GM21825 (cell line): ENCODE measurements around the gene MTF2.

Source experiments
- ATAC-seq: cut with Tn5 transposase; IDR thresholded peaks from one replicate; pipeline ENCODE4 v1.9.1; 2021; ENCODE audit warnings: mild to moderate bottlenecking, moderate library complexity; ENCODE audit not compliant: unreplicated experiment

Gene MTF2

DNA sequence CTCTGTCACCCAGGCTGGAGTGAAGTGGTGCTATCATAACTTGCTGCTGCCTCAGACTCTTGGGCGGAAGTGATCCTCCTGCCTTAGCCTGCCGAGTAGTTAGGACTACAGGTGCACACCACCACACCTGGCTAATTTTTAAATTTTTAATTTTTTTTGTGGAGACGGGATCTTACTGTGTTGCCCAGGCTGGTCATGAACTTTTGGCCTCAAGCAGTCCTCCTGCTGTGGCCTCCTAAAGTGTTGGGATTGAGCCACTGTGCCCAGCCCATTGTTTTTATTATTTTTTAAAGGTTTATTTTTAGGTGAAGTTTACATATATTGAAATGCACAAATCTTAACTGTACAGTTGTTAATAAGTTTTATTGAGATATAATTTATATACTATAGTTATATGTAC is 3.2 kb downstream of the MTF2 start:
- no peak for ATAC-seq

DNA sequence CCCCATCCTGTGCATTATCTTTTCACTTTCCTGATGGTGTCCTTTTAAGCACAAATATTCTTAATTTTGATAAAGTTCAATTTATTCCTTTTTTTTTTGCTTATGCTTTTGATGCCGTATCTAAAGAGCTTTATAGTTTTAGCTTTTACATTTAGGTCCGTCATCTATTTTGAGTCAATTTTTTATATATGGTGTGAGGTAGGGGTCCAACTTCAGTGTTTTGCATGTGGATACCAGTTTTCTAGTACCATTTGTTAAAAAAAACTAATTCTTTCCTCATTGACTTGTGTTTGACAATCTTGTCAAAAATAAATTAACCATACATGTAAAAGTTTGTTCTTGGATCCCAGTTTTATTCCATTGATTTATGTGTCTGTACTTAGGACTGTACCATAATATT is 4.9 kb downstream of the MTF2 start:
- ATAC-seq = no peak

DNA sequence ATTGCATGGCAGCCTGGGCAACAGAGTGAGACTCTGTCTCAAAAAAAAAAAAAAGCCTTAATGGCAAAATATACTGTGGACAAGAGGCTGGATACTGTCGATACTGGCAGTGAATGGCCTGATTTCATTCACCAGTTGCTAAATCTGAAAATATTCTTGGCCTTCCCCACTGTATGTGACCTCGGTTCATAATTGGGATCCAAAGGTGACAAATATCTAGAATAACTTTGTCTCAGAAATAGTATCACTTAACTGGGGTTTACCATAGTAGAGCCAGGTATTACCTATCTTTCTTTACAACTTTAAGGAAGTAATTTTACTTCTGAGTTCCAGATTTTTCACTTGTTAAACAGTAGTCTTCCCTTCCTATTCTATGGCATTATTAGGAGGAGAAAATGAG is 8.4 kb downstream of the MTF2 start:
- peak; percentile 47 for ATAC-seq

DNA sequence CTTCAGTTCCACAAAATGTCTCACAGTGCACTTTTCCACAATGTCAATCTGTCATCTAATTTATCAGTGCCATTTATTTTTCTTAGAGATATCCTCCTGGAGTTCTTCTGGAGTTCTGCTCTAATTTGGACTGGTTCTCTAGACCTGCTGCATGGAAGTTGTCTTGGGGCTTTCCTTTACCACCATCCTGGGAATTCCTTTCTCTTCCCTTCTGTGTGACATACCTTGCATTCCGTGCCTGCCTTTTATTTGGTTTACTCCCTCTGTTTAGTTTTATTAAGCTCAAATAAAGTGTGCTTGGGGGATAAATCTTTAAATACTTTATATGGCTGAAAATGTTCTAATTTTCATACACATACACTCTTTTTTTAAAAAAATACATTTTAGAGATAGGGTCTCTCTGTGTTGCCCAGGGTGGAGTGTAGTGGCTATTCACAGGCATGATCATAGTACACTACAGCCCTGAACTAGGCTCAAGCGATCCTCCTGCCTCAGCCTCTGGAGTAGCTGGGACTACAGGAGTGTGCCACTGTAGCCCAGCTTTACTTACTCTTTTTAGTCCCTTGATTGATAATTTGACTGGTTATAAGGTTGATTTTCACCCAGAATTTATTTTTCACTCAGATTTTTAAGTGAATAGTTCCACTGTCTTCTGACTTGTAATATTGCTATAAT is 14.4 kb downstream of the MTF2 start:
- no peak for ATAC-seq

DNA sequence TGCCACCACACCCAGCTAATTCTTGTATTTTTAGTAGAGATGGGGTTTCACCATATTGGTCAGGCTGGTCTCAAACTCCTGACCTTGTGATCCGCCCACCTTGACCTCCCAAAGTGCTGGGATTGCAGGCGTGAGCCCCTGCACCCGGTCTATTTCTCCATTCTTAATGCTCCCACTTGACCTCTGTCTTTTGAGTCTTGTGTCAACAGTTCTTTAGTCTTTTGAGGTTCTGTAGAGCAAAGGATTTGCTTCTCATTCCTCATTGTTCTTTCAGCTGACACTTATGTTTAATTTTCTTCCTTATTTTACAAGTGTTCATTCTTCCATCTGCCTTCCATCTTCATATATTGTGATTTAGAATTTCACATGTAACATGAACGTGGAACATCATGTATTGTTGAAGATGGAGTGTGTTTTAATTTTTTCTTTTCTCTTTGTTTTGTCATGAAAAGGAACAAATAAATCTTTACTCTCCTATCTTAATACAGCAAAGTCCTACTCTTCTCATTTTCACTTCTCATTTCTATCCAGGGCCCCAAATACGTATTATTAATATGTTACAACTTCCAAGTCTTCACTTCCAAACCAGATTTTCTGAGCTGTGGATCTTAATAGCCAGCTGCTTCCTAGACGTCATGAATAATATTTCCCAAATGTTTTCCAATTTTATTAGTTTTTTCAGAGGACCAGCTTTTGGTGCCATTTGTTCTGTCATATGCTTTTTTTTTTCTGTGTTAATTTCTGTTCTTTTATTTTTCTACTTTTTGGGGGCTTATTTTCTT is 16.9 kb downstream of the MTF2 start:
- ATAC-seq = no peak

DNA sequence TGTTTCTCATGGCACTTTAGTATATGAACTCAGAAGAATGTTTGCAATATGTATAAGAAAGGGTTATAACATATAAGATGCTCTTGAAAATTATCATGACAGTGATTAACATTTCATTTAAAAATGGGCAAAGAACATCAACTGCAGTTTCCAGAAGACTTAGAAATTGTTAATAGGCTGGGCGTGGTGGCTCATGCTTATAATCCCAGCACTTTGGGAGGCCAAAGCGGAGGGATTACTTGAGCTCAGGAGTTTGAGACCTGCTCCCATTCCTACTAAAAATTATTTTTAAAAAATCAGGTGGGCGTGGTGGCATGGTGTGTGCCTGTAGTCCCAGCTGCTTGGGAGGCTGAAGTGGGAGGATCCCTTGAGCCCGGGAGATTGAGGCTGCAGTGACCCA is 23.1 kb downstream of the MTF2 start:
- no peak for ATAC-seq

DNA sequence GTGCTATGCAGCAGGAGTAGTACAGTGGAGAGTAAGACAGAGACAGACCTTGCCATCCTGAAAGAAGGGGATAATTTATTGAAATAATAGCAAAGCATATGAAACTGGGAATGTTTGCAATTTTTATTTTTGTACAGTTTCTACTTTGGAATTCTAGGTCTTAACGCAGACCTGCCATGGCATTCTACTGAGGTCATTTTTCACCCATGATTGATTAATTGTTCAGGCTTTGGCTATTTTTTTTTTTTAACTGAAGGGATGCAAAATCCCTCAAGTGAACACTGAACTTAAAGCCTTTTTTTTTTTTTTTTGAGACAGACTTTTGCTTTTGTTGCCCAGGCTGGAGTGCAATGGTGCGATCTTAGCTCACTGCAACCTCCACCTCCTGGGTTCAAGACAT is 27.1 kb downstream of the MTF2 start:
- ATAC-seq = no peak

DNA sequence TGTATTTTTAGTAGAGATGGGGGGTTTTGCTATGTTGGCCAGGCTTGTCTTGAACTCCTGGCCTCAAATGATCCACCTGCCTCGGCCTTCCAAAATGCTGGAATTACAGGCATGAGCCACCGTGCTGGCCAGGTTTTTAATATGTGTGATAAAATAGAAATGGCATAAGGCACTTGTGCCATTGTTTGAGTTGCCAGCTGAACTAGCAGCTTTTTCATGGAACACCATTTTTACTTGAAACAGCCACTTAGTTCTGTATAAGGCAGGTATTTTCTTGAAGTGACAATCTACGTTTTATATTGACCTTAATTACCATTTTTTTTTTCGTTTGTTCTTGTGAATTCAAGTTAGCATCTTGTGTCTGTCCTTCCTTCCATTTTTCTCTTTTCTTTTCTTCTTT is 28.3 kb downstream of the MTF2 start:
- no peak for ATAC-seq

DNA sequence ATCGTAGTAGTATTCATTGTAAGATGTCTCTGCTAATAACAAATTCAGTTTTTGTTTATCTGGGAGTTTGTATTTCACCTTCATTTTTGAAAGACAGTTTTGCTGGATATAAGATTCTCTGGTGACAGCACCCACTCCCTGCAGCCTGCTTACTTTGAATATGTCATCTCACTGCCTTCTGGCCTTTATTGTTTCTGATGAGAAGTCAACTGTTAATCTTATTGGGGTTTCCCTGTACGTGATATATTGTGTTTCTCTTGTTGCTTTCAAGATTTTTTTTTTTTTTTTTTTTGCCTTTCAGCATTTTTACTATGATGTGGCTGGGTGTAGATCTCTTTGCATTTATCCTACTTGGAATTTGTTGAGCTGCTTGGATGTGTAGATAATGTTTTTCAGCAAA is 29.3 kb downstream of the MTF2 start:
- ATAC-seq = no peak

DNA sequence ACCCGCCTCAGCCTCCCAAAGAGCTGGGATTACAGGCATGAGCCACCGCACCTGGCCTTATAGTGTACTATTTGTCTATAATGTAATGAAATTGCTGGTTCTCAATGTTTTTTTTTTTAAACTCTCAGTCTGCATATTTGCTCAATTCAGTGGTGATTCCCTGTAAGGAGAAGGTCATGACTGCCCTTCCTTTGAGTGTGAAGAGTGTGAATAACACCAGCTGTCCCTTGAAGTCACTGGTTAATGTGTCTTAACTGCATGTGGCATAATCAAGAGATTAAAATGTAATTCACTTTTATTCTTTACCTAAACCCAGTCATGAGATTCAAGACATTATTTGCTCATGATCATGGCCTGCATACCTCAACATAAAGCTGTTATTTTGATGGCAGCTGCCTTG is 30.5 kb downstream of the MTF2 start:
- no peak for ATAC-seq

DNA sequence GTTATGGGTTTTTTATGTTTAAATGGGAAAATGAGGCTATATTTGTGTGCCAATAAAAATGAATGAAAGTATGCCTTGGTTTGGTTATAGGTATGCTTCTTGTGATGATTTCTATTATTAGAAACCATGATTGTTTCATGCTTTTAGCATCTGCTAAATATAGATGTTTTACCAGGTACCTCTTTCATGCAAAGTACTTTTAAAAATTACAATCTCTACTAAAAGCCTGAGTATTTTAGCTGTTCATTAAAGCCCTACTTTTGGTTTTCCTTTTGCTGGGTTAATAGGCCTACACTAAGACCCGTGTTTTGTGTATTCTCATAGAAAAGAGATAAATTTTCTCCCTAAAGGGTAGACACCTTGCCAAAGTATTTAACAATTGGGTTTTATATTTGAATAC is 32.0 kb downstream of the MTF2 start:
- no peak for ATAC-seq

DNA sequence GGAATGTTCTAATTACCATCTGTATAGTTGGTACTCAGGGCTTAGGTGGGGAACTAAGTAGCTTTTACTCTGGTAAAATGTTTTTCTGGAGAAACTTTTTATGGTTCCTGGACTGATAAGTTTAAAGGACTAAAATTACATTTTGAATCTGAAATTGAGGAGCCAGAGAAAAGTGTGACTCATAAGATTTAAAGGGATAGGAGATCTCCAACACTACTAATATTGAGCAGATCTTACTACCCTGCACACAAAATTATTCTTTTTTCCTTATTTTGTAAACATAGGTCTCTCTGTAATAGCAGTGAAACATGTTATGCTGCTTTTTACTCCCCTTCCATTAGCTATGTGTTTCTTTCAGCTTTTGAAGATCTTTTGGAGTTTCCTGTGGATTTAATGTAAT is 32.5 kb downstream of the MTF2 start:
- no peak for ATAC-seq

DNA sequence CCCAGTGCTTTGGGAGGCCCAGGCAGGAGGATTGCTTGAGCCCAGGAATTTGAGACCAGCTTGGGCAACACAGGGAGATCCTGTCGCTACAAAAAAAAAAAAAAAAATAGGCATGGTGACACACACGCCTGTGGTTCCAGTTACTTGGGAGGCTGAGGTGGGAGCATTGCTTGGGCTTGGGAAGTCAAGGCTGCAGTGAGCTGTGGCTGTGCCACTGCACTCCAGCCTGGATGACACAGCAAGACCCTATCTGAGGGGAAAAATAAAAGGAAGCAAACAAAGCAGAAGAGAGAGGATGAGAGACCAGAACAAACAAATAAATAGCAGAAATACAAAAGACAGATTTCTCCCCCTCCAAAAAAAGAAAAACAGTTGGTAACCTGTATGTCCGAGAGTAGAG is 34.0 kb downstream of the MTF2 start:
- ATAC-seq = no peak

DNA sequence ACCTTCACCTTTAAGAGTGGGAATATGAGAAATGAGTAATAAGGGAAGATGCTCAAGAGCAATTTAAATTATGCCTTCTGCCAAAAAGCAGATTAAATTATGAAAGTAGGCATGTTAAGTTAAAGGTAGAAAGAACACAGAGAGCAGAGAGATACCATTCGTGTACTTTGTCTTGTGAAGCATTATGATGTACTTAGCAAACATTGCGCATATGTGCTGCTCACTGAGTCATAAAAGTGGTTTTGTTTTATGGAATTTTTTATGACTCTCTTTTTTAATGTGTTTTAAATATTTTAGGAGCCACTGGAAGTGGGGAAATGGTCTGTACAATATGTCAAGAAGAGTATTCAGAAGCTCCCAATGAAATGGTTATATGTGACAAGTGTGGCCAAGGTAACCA is 35.3 kb downstream of the MTF2 start:
- no peak for ATAC-seq

DNA sequence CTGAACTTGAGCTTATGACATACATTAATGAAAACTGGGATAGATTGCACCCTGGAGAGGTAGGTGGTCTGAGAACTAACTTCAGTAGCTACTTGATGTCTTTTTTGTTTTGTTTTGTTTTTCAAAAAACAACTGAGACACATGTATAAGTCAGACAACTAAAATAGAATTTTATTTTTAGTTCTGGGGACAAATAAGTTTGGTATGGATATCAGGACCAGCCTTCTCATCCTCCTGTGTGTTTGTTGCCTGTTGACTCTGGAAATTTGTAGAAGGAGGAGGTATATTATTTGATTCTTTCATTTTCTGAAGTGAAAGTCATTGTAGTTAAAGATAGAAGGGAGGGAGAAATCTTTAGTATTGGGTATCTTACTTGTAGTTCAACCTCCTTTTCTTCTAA is 41.5 kb downstream of the MTF2 start:
- no peak for ATAC-seq

DNA sequence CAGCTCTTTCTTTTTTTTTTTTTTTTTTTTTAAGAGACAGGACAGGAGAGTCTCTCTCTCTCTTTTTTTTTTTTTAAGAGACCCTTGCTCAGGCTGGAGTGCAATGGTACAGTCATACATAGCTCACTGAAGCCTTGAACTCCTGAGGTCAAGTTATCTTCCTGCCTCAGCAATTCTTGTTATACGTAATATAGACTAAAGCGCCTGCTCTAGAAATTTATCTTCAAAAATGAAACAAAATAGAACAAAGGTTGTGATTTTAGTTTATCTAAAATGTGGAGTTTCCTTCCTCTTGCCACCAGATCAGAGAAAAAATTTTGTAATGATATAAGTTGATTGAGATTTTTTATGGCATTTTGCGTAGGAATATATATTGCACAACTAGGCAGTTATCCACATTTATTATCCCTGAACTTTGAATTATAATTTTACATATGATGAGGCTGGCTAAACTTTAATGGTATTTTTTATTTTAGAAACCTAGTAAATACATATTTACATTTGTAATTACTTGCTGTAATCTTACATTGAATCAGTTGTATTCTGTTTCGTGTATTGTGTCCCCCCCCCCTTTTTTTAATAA is 44.2 kb downstream of the MTF2 start:
- ATAC-seq = no peak

DNA sequence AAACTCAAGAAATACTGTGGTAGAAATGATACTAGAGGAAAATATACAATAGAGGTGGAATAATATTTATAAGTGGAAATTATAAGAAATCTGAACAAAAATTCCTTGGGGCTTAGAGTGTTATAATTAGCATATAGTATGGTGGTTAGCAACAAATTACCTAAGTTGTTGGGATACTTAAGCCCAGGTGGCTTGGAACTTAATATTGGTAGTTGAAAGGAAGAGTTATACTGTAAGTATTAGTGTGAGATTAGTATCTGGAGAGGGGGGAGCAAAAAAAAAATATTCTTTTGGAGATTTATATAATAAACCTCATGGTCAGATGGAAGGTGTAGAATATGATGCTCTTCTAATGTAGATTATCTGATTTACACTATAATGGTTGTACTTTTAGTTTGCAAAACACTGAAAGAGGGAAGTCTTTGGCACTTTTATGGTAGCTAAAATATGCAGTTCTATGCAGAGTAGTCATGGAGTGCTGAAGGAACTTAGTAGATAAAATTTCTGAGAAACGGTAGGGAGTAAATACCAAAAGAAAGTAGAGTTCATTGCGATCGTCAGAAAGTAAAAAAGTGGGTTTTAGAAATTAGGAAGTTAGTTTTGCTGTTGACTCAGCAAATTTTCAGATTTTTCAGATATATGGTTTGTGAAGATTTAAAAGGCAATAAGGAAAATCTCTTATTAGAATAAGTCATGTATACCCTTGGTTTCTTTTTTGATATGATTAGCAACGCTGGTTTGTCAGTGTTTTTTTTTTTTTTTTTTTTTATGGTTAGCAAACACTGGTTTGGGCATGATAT is 45.7 kb downstream of the MTF2 start:
- no peak for ATAC-seq

DNA sequence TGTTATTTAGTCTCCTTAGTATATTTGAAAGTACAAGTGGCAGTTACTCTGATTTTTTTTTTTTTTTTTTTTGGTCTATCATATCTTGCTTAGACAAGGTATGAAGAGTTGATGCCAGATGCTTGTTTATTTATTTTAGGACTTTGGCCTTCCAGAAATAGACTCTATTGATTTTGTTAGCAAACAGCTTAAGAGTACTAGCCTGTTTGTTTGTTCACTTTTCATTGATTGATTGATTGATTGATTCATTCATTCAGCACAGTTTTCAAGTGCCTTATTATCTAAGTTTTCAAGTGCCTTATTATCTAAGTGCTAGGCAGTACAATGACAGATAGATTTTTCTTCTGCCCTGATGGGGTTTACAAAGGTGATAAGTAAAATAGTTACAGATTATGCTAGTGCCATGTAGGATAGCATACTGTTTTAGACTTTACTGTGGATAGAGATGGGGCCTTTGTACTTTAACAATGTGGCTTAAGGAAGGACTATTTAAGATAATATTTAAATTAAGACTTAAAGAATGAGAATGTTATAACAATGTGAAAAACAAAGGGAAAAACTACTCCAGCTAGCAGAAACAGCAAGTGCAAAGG is 50.5 kb downstream of the MTF2 start:
- no peak for ATAC-seq

DNA sequence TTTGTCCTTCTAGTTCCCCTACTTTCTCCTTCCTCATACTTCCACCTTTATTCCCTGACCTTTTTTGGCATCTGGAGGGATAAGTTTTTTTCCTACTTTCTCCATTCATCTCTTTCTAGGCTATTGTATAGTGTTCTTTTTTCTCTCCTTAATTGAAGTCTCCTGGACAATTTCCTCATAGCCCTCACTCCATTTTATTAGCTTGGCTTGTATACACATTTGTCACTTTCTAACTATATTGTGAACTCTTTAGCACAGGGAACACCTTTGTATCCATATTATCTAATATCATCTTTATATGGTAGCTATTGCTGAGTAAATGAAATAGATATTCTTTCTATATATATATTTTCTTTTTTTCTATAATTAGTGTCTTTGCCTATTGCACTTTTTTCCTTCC is 53.6 kb downstream of the MTF2 start:
- ATAC-seq = no peak

DNA sequence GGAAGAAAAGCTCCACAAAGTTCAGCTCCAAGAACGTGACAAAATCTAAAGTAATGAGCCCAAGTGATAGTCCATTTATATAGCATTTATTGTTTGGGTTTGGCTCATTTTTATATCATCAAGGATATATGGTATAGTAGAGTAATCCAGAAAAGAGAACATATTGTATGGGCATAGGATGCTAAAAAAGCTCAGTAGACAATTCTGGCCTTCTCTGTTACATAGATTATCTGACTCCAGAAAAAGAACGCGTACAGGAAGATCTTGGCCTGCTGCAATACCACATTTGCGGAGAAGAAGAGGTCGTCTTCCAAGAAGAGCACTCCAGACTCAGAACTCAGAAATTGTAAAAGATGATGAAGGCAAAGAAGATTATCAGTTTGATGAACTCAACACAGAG is 57.4 kb downstream of the MTF2 start:
- no peak for ATAC-seq

DNA sequence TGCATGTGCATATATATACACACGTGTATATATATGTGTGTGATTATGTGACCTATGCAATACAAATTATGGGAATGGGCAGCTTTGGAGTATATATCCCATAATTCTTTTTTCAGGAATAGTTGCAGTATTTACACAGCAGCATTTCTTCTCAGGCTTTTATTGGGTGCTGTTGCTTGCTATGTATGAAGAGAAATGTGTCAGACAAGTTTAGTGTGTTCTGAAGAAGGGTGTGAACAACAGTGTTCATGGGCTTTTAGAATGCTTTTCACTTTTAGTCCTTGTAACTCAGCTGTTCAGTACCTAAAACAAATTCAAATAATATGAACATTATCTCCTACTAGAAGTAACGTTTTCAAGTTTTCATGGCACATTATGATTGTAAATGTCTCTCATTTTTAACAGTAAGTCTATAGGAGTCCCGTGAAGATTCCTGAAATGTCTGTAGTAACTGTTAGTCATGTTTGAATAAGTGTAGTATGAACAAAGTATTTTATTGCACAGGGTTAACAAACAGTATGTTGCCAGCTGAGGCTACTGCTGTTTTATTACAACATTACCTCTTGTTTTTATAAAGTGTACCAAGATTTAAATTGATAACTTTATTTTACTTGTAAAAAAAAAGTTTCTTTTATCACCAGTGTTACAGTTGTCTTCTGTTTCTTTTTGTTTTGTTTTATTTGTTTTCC is 58.7 kb downstream of the MTF2 start:
- no peak for ATAC-seq
